Neural progenitor cell (in vitro differentiated cells): ENCODE measurements around the gene ALG5. TPM values are rescaled to one million over a fixed set of nuclear protein-coding genes. Genes with fewer than 3 reads are reported as not detected.

Experiments
- DNase-seq: peaks from one replicate; pipeline ENCODE4 v3.0.0-alpha.2; 2016; ENCODE audit warnings: low spot score
- H2AFZ ChIP-seq: fragments of 200-600 bp; sonication (generic); replicated peaks from 2 replicates; pipeline ENCODE4 v1.6.1; 2016; ENCODE audit warnings: antibody characterized with exemption
- H3F3A ChIP-seq: fragments of 200-600 bp; sonication (generic); 2 replicates; pipeline ENCODE4 v1.6.1; 2016; ENCODE audit warnings: antibody characterized with exemption, low read depth
- H3K27ac ChIP-seq: fragments of 200-600 bp; sonication (generic); 2 replicates; pipeline ENCODE4 v1.5.1; 2016; ENCODE audit warnings: mild to moderate bottlenecking
- H3K27me3 ChIP-seq: fragments of 200-600 bp; sonication (generic); 2 replicates; pipeline ENCODE4 v1.6.1; 2016; ENCODE audit warnings: mild to moderate bottlenecking, moderate library complexity
- H3K36me3 ChIP-seq: fragments of 200-600 bp; sonication (generic); 2 replicates; pipeline ENCODE4 v1.5.1; 2016
- H3K4me1 ChIP-seq: fragments of 200-600 bp; sonication (generic); 2 replicates; pipeline ENCODE4 v1.6.1; 2016; ENCODE audit warnings: mixed run types
- H3K4me2 ChIP-seq: fragments of 200-600 bp; sonication (generic); 2 replicates; pipeline ENCODE4 v1.6.1; 2016
- H3K4me3 ChIP-seq: fragments of 200-600 bp; sonication (generic); 2 replicates; pipeline ENCODE4 v1.5.1; 2016
- H3K79me2 ChIP-seq: fragments of 200-600 bp; sonication (generic); 2 replicates; pipeline ENCODE4 v1.6.1; 2016; ENCODE audit warnings: low read depth
- H3K9ac ChIP-seq: fragments of 200-600 bp; sonication (generic); 2 replicates; pipeline ENCODE4 v1.6.1; 2016
- H3K9me3 ChIP-seq: fragments of 200-600 bp; sonication (generic); 2 replicates; pipeline ENCODE4 v1.5.1; 2016; ENCODE audit warnings: low read depth
- H4K20me1 ChIP-seq: fragments of 200-600 bp; sonication (generic); 2 replicates; pipeline ENCODE4 v1.6.1; 2016; ENCODE audit warnings: low read depth
- H3K27ac Mint-ChIP-seq: 3 replicates; pipeline ENCODE4 v1.8.0; 2021; ENCODE audit warnings: mixed read lengths
- H3K27me3 Mint-ChIP-seq: 2 replicates; pipeline ENCODE4 v1.8.0; 2022; ENCODE audit warnings: low read depth, mild to moderate bottlenecking, inconsistent platforms, moderate library complexity, mixed read lengths; ENCODE audit not compliant: insufficient read depth
- H3K36me3 Mint-ChIP-seq: 3 replicates; pipeline ENCODE4 v1.8.0; 2021; ENCODE audit warnings: mixed read lengths
- H3K4me1 Mint-ChIP-seq: 3 replicates; pipeline ENCODE4 v1.8.0; 2021; ENCODE audit warnings: mixed read lengths
- H3K4me3 Mint-ChIP-seq: 3 replicates; pipeline ENCODE4 v1.8.0; 2021; ENCODE audit warnings: mild to moderate bottlenecking, moderate library complexity, mixed read lengths
- H3K9me3 Mint-ChIP-seq: 3 replicates; pipeline ENCODE4 v1.8.0; 2020; ENCODE audit warnings: mixed read lengths
- CTCF ChIP-seq: fragments of 200-600 bp; sonication (generic); IDR thresholded peaks from 2 replicates; pipeline ENCODE4 v1.5.1; 2017; ENCODE audit warnings: antibody characterized with exemption, mild to moderate bottlenecking
- EZH2 ChIP-seq: fragments of 200-600 bp; sonication (generic); IDR thresholded peaks from 2 replicates; pipeline ENCODE4 v1.6.1; 2017; ENCODE audit warnings: antibody characterized with exemption, mild to moderate bottlenecking, moderate library complexity
- EZH2phosphoT487 ChIP-seq: fragments of 200-600 bp; sonication (generic); IDR thresholded peaks from 2 replicates; pipeline ENCODE4 v1.6.1; 2017; ENCODE audit warnings: antibody characterized with exemption
- total RNA-seq: library from RNA; depleted of rRNA; stranded (reverse); fragments of >200 nt; gene quantifications from 2 replicates; pipeline ENCODE4 v1.2.3, GENCODE V29; 2015; ENCODE audit warnings: low replicate concordance

ALG5 gene
- total RNA-seq, 1 donor from 2014 or later: 24.1 TPM

DNA sequence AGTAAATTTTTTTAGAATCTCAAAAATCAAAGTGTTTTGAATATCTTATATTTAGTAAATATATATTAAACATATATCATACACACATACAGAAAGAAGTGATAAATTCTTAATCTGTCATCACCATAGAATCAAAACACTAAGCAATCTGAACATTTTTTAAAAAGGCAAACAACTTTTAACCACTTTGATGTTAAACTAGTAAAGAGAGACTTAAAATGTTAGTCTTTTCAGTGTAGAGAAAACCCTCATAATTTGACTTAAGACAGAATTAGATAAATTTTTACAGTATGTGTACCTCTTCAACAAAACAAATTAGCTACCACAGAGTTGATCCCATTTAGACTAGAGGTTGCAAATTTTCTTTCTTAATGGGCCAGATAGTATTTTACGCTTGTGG is 46.9 kb upstream of the ALG5 start:
- Histone ChIP-seq H3K27me3 (no peaks in the 10 kb centered on the region), H4K20me1 (peaks cover 17% of the 10 kb centered on the region), H3K9me3 (no peaks in the 10 kb centered on the region), H3K4me2 (no peak overlapping the region), H3K9ac (no peak overlapping the region), H3K4me3 (no peak overlapping the region), H3K27ac (no peak overlapping the region), H3K4me1 (no peaks in the 10 kb centered on the region), H3K79me2 (peaks cover 43% of the 10 kb centered on the region), H3K36me3 (peaks cover 25% of the 10 kb centered on the region), H2AFZ (no peak overlapping the region), H3F3A (no peaks in the 10 kb centered on the region)
- Mint-ChIP-seq H3K4me3 (no peak overlapping the region), H3K27me3 (no peaks in the 10 kb centered on the region), H3K9me3 (no peaks in the 10 kb centered on the region), H3K36me3 (peaks cover 19% of the 10 kb centered on the region), H3K27ac (no peak overlapping the region), H3K4me1 (no peaks in the 10 kb centered on the region)
- TF ChIP-seq CTCF: no peak
- no peak for TF ChIP-seq EZH2phosphoT487
- TF ChIP-seq EZH2: no peak
- DNase-seq: no peak

GRCh38 chr13:37040789-37041188 is 41.6 kb upstream of the ALG5 start:
- TF ChIP-seq CTCF (no peak), EZH2phosphoT487 (no peak), EZH2 (no peak)
- no peak overlapping the region for H3K27ac ChIP-seq
- no peaks in the 10 kb centered on the region for H3F3A ChIP-seq
- peaks cover 8% of the 10 kb centered on the region for H3K36me3 ChIP-seq
- no peak for DNase-seq
- no peaks in the 10 kb centered on the region for H4K20me1 ChIP-seq
- no peaks in the 10 kb centered on the region for H3K9me3 ChIP-seq
- Mint-ChIP-seq H3K27ac (no peak overlapping the region), H3K4me1 (no peaks in the 10 kb centered on the region), H3K27me3 (no peaks in the 10 kb centered on the region), H3K9me3 (no peaks in the 10 kb centered on the region), H3K4me3 (no peak overlapping the region), H3K36me3 (peaks cover 32% of the 10 kb centered on the region)
- no peaks in the 10 kb centered on the region for H3K4me1 ChIP-seq
- H3K9ac ChIP-seq: no peak overlapping the region
- no peaks in the 10 kb centered on the region for H3K79me2 ChIP-seq
- H3K27me3 ChIP-seq: no peaks in the 10 kb centered on the region
- H2AFZ ChIP-seq: no peak overlapping the region
- no peak overlapping the region for H3K4me2 ChIP-seq
- H3K4me3 ChIP-seq: no peak overlapping the region

DNA sequence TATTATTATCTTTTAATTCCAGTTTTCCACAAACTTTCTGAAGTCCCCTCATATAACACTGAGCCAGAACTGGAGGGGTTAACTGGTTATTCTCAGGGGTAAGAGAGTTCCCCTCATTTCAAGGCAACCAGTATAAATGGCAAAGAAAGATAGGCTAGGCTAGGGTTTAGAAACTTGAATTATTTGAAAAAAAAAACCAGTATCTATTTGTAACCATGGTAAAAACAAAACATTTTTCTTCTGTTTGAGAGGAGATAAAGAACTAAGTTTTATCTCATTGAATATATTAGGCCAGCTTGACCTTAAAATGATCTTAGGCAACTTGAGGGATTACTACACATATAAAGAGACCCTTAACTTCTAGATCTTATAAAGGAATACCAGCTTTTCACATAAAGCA is 40.8 kb upstream of the ALG5 start:
- no peak overlapping the region for H3K9ac ChIP-seq
- no peak overlapping the region for H3K27ac ChIP-seq
- no peak overlapping the region for H3K4me2 ChIP-seq
- no peaks in the 10 kb centered on the region for H4K20me1 ChIP-seq
- Mint-ChIP-seq H3K27me3 (no peaks in the 10 kb centered on the region), H3K4me1 (no peaks in the 10 kb centered on the region), H3K27ac (no peak overlapping the region), H3K9me3 (no peaks in the 10 kb centered on the region), H3K4me3 (no peak overlapping the region), H3K36me3 (peaks cover 38% of the 10 kb centered on the region)
- H3K36me3 ChIP-seq: peaks cover 8% of the 10 kb centered on the region
- H3K4me1 ChIP-seq: no peaks in the 10 kb centered on the region
- H3K9me3 ChIP-seq: no peaks in the 10 kb centered on the region
- H3K27me3 ChIP-seq: no peaks in the 10 kb centered on the region
- no peaks in the 10 kb centered on the region for H3F3A ChIP-seq
- no peak for DNase-seq
- no peak overlapping the region for H3K4me3 ChIP-seq
- H2AFZ ChIP-seq: no peak overlapping the region
- TF ChIP-seq EZH2 (no peak), CTCF (no peak), EZH2phosphoT487 (no peak)
- no peaks in the 10 kb centered on the region for H3K79me2 ChIP-seq

DNA sequence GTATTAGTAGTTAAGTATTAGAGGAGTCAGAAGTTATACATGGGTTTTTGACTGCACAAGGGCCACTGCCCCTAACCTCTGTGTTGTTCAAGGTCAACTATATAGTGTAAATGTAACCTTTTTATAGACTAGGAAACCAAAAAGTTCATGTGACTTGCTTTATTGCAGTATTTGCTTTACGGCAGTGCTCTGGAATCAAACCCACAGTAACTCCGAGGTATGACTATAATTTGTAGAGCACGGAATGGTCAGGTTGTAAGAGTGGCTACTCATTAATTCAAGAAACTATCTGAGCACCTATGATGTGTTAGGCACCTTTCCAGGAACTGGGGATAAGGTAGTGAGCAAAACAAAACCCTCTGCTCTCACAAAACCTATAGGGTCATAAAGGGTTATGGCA is 38.1 kb upstream of the ALG5 start:
- H3K4me1 Mint-ChIP-seq: no peaks in the 10 kb centered on the region
- Histone ChIP-seq H3F3A (no peaks in the 10 kb centered on the region), H3K36me3 (peaks cover 8% of the 10 kb centered on the region)

More for the DNA sequence above, 38.1 kb upstream of the ALG5 start:
- no peak for TF ChIP-seq EZH2phosphoT487
- TF ChIP-seq EZH2: no peak
- no peak for TF ChIP-seq CTCF
- peaks cover 4% of the 10 kb centered on the region for H3K9me3 Mint-ChIP-seq
- DNase-seq: no peak
- no peaks in the 10 kb centered on the region for H3K9me3 ChIP-seq
- no peak overlapping the region for H3K4me3 ChIP-seq
- no peaks in the 10 kb centered on the region for H4K20me1 ChIP-seq
- no peaks in the 10 kb centered on the region for H3K79me2 ChIP-seq
- H3K27ac ChIP-seq: no peak overlapping the region
- H3K36me3 Mint-ChIP-seq: peaks cover 44% of the 10 kb centered on the region
- H3K9ac ChIP-seq: no peak overlapping the region
- H3K27ac Mint-ChIP-seq: no peak overlapping the region
- H3K4me1 ChIP-seq: no peaks in the 10 kb centered on the region
- H3K27me3 ChIP-seq: no peaks in the 10 kb centered on the region
- H3K27me3 Mint-ChIP-seq: no peaks in the 10 kb centered on the region
- no peak overlapping the region for H3K4me3 Mint-ChIP-seq
- H2AFZ ChIP-seq: no peak overlapping the region
- no peak overlapping the region for H3K4me2 ChIP-seq
